LHCN-M2 (cell line): Measurements from ENCODE around the gene VSIG8. TPM values are rescaled to one million over a fixed set of nuclear protein-coding genes. Genes with fewer than 3 reads are reported as not detected.
A peak's percentile ranks its signal among the peaks of the same experiment; 100 is the strongest.

Experiments used
- DNase-seq: peaks from one replicate; pipeline ENCODE4 v3.0.0-alpha.2; 2012; ENCODE audit warnings: low read depth
- total RNA-seq: library from RNA; depleted of rRNA; stranded (reverse); fragments of >200 nt; gene quantifications from 2 replicates; pipeline ENCODE4 v1.2.3, GENCODE V29; 2014; rRNA removed

VSIG8 gene
- total RNA-seq, 1 experiment from 2014 or later: not detected

GRCh38 chr1:159829822-159830465, 32.5 kb downstream of the VSIG8 start:
- DNase-seq: peak; percentile 87

GRCh38 chr1:159829273-159829634, 33.2 kb downstream of the VSIG8 start:
- DNase-seq: peak; percentile 27

GRCh38 chr1:159828581-159829272, 33.7 kb downstream of the VSIG8 start:
- no peak for DNase-seq

GRCh38 chr1:159828176-159828575, 34.3 kb downstream of the VSIG8 start:
- DNase-seq: no peak

GRCh38 chr1:159827549-159827948, 34.9 kb downstream of the VSIG8 start:
- no peak for DNase-seq

- DNase-seq: no peak
Measured at GRCh38 chr1:159827102-159827490, 35.4 kb downstream of the VSIG8 start.

- no peak for DNase-seq
Measured at GRCh38 chr1:159826441-159827101, 35.9 kb downstream of the VSIG8 start, which contains the start of gene SLAMF8. Gene SLAMF8 (plus strand): TSS chr1:159826873. CDS start chr1:159826899, 26 bp downstream.

- DNase-seq: no peak
Measured at GRCh38 chr1:159825564-159825963, 36.9 kb downstream of the VSIG8 start.

GRCh38 chr1:159823406-159823805, 39.1 kb downstream of the VSIG8 start:
- no peak for DNase-seq

- peak; percentile 37 for DNase-seq
Measured at GRCh38 chr1:159821171-159821867, 41.1 kb downstream of the VSIG8 start.

GRCh38 chr1:159817276-159818041, 45.0 kb downstream of the VSIG8 start:
- DNase-seq: no peak

- DNase-seq: no peak
Measured at GRCh38 chr1:159815926-159816325, 46.5 kb downstream of the VSIG8 start.

- peak; percentile 29 for DNase-seq
Measured at GRCh38 chr1:159804924-159805323, 57.5 kb downstream of the VSIG8 start.

Other genes starting within 250 kb of the VSIG8 start
- not detected in 2 replicates for gene CRP, start 148.1 kb downstream of the VSIG8 start, total RNA-seq
- 38.4 and 57.5 TPM in 2 replicates for gene DUSP23, start 81.7 kb downstream of the VSIG8 start, total RNA-seq
- gene FCRL6, start 60.3 kb downstream of the VSIG8 start, total RNA-seq: not detected in 2 replicates
- not detected in 2 replicates for gene SLAMF8, start 35.8 kb downstream of the VSIG8 start, total RNA-seq
- gene CFAP45, start 37.5 kb upstream of the VSIG8 start, total RNA-seq: 0.34 and 1.2 TPM in 2 replicates
- gene TAGLN2, start 62.9 kb upstream of the VSIG8 start, total RNA-seq: 294 and 366 TPM in 2 replicates
- gene IGSF9, start 83.0 kb upstream of the VSIG8 start, total RNA-seq: not detected in 2 replicates
- not detected in 2 replicates for gene SLAMF9, start 91.6 kb upstream of the VSIG8 start, total RNA-seq
- 4.3 and 5.4 TPM in 2 replicates for gene PIGM, start 169.3 kb upstream of the VSIG8 start, total RNA-seq
- not detected in 2 replicates for gene KCNJ10, start 207.5 kb upstream of the VSIG8 start, total RNA-seq
- gene KCNJ9, start 218.9 kb upstream of the VSIG8 start, total RNA-seq: not detected in 2 replicates
- gene IGSF8, start 236.0 kb upstream of the VSIG8 start, total RNA-seq: 21.7 and 22.2 TPM in 2 replicates